Liver (tissue), 9 donors: ENCODE measurements around the gene CREM. TPM values are rescaled to one million over a fixed set of nuclear protein-coding genes. Genes with fewer than 3 reads are reported as not detected.

ENCODE experiments used
- DNase-seq: peaks from one replicate; pipeline ENCODE4 v3.0.0-alpha.2; 2017; ENCODE audit warnings: low spot score
- H3K27ac ChIP-seq, 2 donors: one replicate each; pipeline ENCODE4 v1.7.0; 2013; ENCODE audit warnings: inconsistent platforms in 2 of 2, low read length in 2 of 2, control low read depth in 1 of 2, low read depth in 1 of 2, mild to moderate bottlenecking in 1 of 2
- H3K27me3 ChIP-seq, 4 donors: one replicate each; pipeline versions ENCODE4 v1.6.1 to v1.7.0; 2013; ENCODE audit warnings: low read length in 3 of 4, inconsistent platforms in 1 of 4, mild to moderate bottlenecking in 1 of 4, moderate library complexity in 1 of 4; ENCODE audit not compliant: control insufficient read depth in 4 of 4, insufficient read depth in 4 of 4
- H3K36me3 ChIP-seq, 4 donors: one replicate each; pipeline versions ENCODE4 v1.6.1 to v1.7.0; 2013; ENCODE audit warnings: low read length in 3 of 4, mild to moderate bottlenecking in 3 of 4, low read depth in 1 of 4, moderate library complexity in 1 of 4; ENCODE audit not compliant: control insufficient read depth in 4 of 4, insufficient read depth in 3 of 4
- H3K4me1 ChIP-seq, 4 donors: one replicate each; pipeline versions ENCODE4 v1.6.1 to v1.7.0; 2013; ENCODE audit warnings: low read length in 3 of 4, mild to moderate bottlenecking in 3 of 4, moderate library complexity in 1 of 4; ENCODE audit not compliant: control insufficient read depth in 4 of 4, insufficient read depth in 4 of 4
- H3K4me3 ChIP-seq, 3 donors: one replicate each; pipeline versions ENCODE4 v1.6.1 to v1.7.0; 2013; ENCODE audit warnings: low read length in 3 of 3, control low read depth in 1 of 3, low read depth in 1 of 3, mild to moderate bottlenecking in 1 of 3
- H3K9ac ChIP-seq, 2 donors: one replicate each; pipeline ENCODE4 v1.7.0; 2013; ENCODE audit warnings: low read length in 2 of 2, mild to moderate bottlenecking in 2 of 2, moderate library complexity in 2 of 2, control low read depth in 1 of 2, low read depth in 1 of 2
- H3K9me3 ChIP-seq, 4 donors: one replicate each; pipeline versions ENCODE4 v1.6.1 to v1.7.0; 2013; ENCODE audit warnings: low read length in 3 of 4; ENCODE audit not compliant: control insufficient read depth in 4 of 4
- ATF3 ChIP-seq: IDR thresholded peaks from 2 replicates; pipeline ENCODE4 v1.6.1; 2016; ENCODE audit warnings: antibody characterized with exemption
- CTCF ChIP-seq: fragments of 150-350 bp; IDR thresholded peaks from 2 replicates; pipeline ENCODE4 v1.5.1; 2017; ENCODE audit warnings: improper control_type of control experiment, low read depth, low read length; ENCODE audit not compliant: missing input control
- EGR1 ChIP-seq, 2 donors: IDR thresholded peaks; 2 replicates each; pipeline ENCODE4 v1.6.1; 2016 to 2018; ENCODE audit warnings: antibody characterized with exemption in 2 of 2, low read depth in 2 of 2
- FOXA1 ChIP-seq: IDR thresholded peaks from 2 replicates; pipeline ENCODE4 v1.6.1; 2016; ENCODE audit warnings: antibody characterized with exemption
- FOXA2 ChIP-seq: IDR thresholded peaks from 2 replicates; pipeline ENCODE4 v1.6.1; 2016; ENCODE audit warnings: antibody characterized with exemption
- GABPA ChIP-seq, 2 donors: IDR thresholded peaks in 1 of 2; conservative IDR thresholded peaks in 1 of 2; 2 replicates each; pipeline ENCODE4 v1.6.1; 2016; ENCODE audit warnings: antibody characterized with exemption in 2 of 2, mild to moderate bottlenecking in 1 of 2, moderate library complexity in 1 of 2
- HNF4A ChIP-seq, 2 donors: conservative IDR thresholded peaks; 2 replicates each; pipeline ENCODE4 v1.6.1; 2016; ENCODE audit warnings: antibody characterized with exemption in 2 of 2, mild to moderate bottlenecking in 2 of 2
- JUND ChIP-seq, 2 donors: IDR thresholded peaks; 2 replicates each; pipeline ENCODE4 v1.6.1; 2016; ENCODE audit warnings: antibody characterized with exemption in 2 of 2
- NR2F2 ChIP-seq: IDR thresholded peaks from 2 replicates; pipeline ENCODE4 v1.6.1; 2016; ENCODE audit warnings: antibody characterized with exemption
- RAD21 ChIP-seq, 2 donors: IDR thresholded peaks; 2 replicates each; pipeline ENCODE4 v1.6.1; 2016; ENCODE audit warnings: antibody characterized with exemption in 2 of 2, mild to moderate bottlenecking in 2 of 2
- REST ChIP-seq: IDR thresholded peaks from 2 replicates; pipeline ENCODE4 v1.6.1; 2016; ENCODE audit warnings: antibody characterized with exemption, mild to moderate bottlenecking
- RXRA ChIP-seq, 2 donors: IDR thresholded peaks; 2 replicates each; pipeline ENCODE4 v1.6.1; 2017 to 2018; ENCODE audit warnings: antibody characterized with exemption in 2 of 2, mild to moderate bottlenecking in 1 of 2
- SP1 ChIP-seq: IDR thresholded peaks from 2 replicates; pipeline ENCODE4 v1.6.1; 2018; ENCODE audit warnings: antibody characterized with exemption, mild to moderate bottlenecking
- TAF1 ChIP-seq: conservative IDR thresholded peaks from 2 replicates; pipeline ENCODE4 v1.6.1; 2016; ENCODE audit warnings: antibody characterized with exemption, mild to moderate bottlenecking
- YY1 ChIP-seq: IDR thresholded peaks from 2 replicates; pipeline ENCODE4 v1.6.1; 2016; ENCODE audit warnings: antibody characterized with exemption, mild to moderate bottlenecking
- ZBTB33 ChIP-seq: IDR thresholded peaks from 2 replicates; pipeline ENCODE4 v1.6.1; 2016; ENCODE audit warnings: antibody characterized with exemption
- WGBS: extraction: QIAGEN DNeasy Blood & Tissue Kit; methylation state at CpG from one replicate; pipeline ENCODE4 v1.1.7; 2013; 5-methylcytosine and 5-hydroxymethylcytosine counted together
- polyA plus RNA-seq, 2 donors: library from polyadenylated mRNA; stranded (reverse) in 1 of 2; unstranded in 1 of 2; fragments of 200-250 nt in 1 of 2; fragments of >200 nt in 1 of 2; fragmentation: Nextera tagmentation in 1 of 2; extraction: Ambion mirVana in 1 of 2; gene quantifications; one replicate each; pipeline versions ENCODE4 v1.2.1 to v1.2.3, GENCODE V29; 2013 to 2015
- total RNA-seq, 2 donors: library from RNA; depleted of rRNA; stranded (reverse); fragments of >200 nt; gene quantifications; one replicate each; pipeline ENCODE4 v1.2.3, GENCODE V29; 2014
- donor health status: healthy.
- donor health status: healthy.
- donor health status: healthy.
- donor health status: healthy.
- donor health status: healthy.

CREM gene
- total and polyA plus RNA-seq, 4 donors = 14.8 to 25.5 (median 22.2) TPM

GRCh38 chr10:35236739-35237138, 110.1 kb downstream of the CREM start:
- H3K4me3 ChIP-seq = no peak overlapping the region
- no peaks in the 10 kb centered on the region for H3K9me3 ChIP-seq
- no peaks in the 10 kb centered on the region for H3K27me3 ChIP-seq
- peak; percentile 37 for TF ChIP-seq CTCF
- TF ChIP-seq SP1 = no peak
- no peak for TF ChIP-seq RXRA (IDR thresholded peaks at IDR 0.05)
- TF ChIP-seq RAD21 (IDR thresholded peaks at IDR 0.05) = peak; percentile 86 to 87
- TF ChIP-seq FOXA2 = no peak
- peak in 1 of 2 donors; percentile 11 for TF ChIP-seq HNF4A (conservative IDR thresholded peaks at IDR 0.05)
- DNase-seq = no peak
- no peak overlapping the region for H3K27ac ChIP-seq
- WGBS = 34% methylated on average over 3 of the region's 3 CpGs
- H3K36me3 ChIP-seq = no peaks in the 10 kb centered on the region
- peaks cover 0 to 3% (median 0%) of the 10 kb centered on the region in 4 donors for H3K4me1 ChIP-seq
- no peak overlapping the region for H3K9ac ChIP-seq

- Histone ChIP-seq H3K4me1 (peaks cover 0 to 3% (median 0%) of the 10 kb centered on the region in 4 donors), H3K27me3 (no peaks in the 10 kb centered on the region), H3K9me3 (no peaks in the 10 kb centered on the region), H3K36me3 (no peaks in the 10 kb centered on the region), H3K4me3 (no peak overlapping the region), H3K9ac (no peak overlapping the region), H3K27ac (no peak overlapping the region)
- WGBS = 96% methylated on average over 15 of the region's 15 CpGs
- TF ChIP-seq ZBTB33 = no peak
- no peak for TF ChIP-seq NR2F2
- no peak for TF ChIP-seq ATF3
- DNase-seq = no peak
These were observed 111.3 kb downstream of the CREM start for GRCh38 chr10:35237766-35238512.

- DNase-seq = no peak
- no peak overlapping the region for H3K9ac ChIP-seq
- WGBS = 89% methylated on average over 2 of the region's 2 CpGs
- H3K27me3 ChIP-seq = no peaks in the 10 kb centered on the region
- H3K4me3 ChIP-seq = no peak overlapping the region
- H3K36me3 ChIP-seq = no peaks in the 10 kb centered on the region
- no peak overlapping the region for H3K27ac ChIP-seq
- TF ChIP-seq FOXA1 = no peak
- TF ChIP-seq ZBTB33 = no peak
- TF ChIP-seq REST = no peak
- no peak for TF ChIP-seq HNF4A (conservative IDR thresholded peaks at IDR 0.05)
- no peak for TF ChIP-seq NR2F2
- no peak for TF ChIP-seq ATF3
- TF ChIP-seq SP1 = no peak
- no peak for TF ChIP-seq RXRA (IDR thresholded peaks at IDR 0.05)
- TF ChIP-seq GABPA (IDR thresholded peaks at IDR 0.05 in 1 of 2, conservative IDR thresholded peaks at IDR 0.05 in 1 of 2) = no peak
- no peak for TF ChIP-seq TAF1
- TF ChIP-seq JUND (IDR thresholded peaks at IDR 0.05) = no peak
- TF ChIP-seq YY1 = no peak
- no peak for TF ChIP-seq EGR1 (IDR thresholded peaks at IDR 0.05; ENCODE audit: low read depth in 2 of 2)
- no peak for TF ChIP-seq FOXA2
- H3K4me1 ChIP-seq = peaks cover 0 to 5% (median 2%) of the 10 kb centered on the region in 4 donors
- no peaks in the 10 kb centered on the region for H3K9me3 ChIP-seq
These were observed 117.9 kb downstream of the CREM start for GRCh38 chr10:35244549-35244948.
